ENCODE data around the gene DHX34.
"Not testable (repeated sequence)": the region's sequence is repeated elsewhere in the genome, so short reads cannot be mapped to it uniquely, and the experiment has no call there.

Gene DHX34

GRCh38 chr19:47324502-47324901, 24.6 kb upstream of the DHX34 start:
- DNase-seq (ENCODE audit: low spot score) = no peak

GRCh38 chr19:47330466-47330869, 18.6 kb upstream of the DHX34 start:
- no peak for DNase-seq (ENCODE audit: low spot score)

- no peak for DNase-seq (ENCODE audit: low spot score)
Measured at GRCh38 chr19:47331490-47331889, 17.6 kb upstream of the DHX34 start.

GRCh38 chr19:47331931-47332547, 17.1 kb upstream of the DHX34 start, which contains the start of gene C5AR2:
C5AR2 (plus strand) TSS chr19:47332175; CDS start chr19:47340800, 8,625 bp downstream.
- peak; percentile 55 for DNase-seq (ENCODE audit: low spot score)

GRCh38 chr19:47336765-47337718, 12.1 kb upstream of the DHX34 start:
- DNase-seq (ENCODE audit: low spot score) = peak; percentile 69

GRCh38 chr19:47339196-47339880, 9.8 kb upstream of the DHX34 start:
- DNase-seq (ENCODE audit: low spot score) = no peak

GRCh38 chr19:47340477-47341208, 8.5 kb upstream of the DHX34 start:
- no peak for DNase-seq (ENCODE audit: low spot score)

GRCh38 chr19:47341734-47342133, 7.4 kb upstream of the DHX34 start:
- peak; percentile 27 for DNase-seq (ENCODE audit: low spot score)

- no peak for DNase-seq (ENCODE audit: low spot score)
Measured at GRCh38 chr19:47343194-47343802, 5.8 kb upstream of the DHX34 start.

GRCh38 chr19:47344425-47344824, 4.7 kb upstream of the DHX34 start:
- no peak for DNase-seq (ENCODE audit: low spot score)

GRCh38 chr19:47346024-47346423, 3.1 kb upstream of the DHX34 start:
- DNase-seq (ENCODE audit: low spot score) = not testable (repeated sequence)

GRCh38 chr19:47350630-47351029, 1.5 kb downstream of the DHX34 start:
- DNase-seq (ENCODE audit: low spot score) = no peak

GRCh38 chr19:47351548-47351947, 2.4 kb downstream of the DHX34 start:
- no peak for DNase-seq (ENCODE audit: low spot score)

- peak; percentile 51 for DNase-seq (ENCODE audit: low spot score)
Measured at GRCh38 chr19:47352095-47352494, 3.0 kb downstream of the DHX34 start.

GRCh38 chr19:47353307-47353712, 4.2 kb downstream of the DHX34 start:
- no peak for DNase-seq (ENCODE audit: low spot score)

GRCh38 chr19:47356900-47357299, 7.8 kb downstream of the DHX34 start:
- DNase-seq (ENCODE audit: low spot score) = no peak

GRCh38 chr19:47357788-47358680, 8.9 kb downstream of the DHX34 start:
- no peak for DNase-seq (ENCODE audit: low spot score)

- DNase-seq (ENCODE audit: low spot score) = no peak
Measured at GRCh38 chr19:47358936-47359335, 9.8 kb downstream of the DHX34 start.

- no peak for DNase-seq (ENCODE audit: low spot score)
Measured at GRCh38 chr19:47362321-47362720, 13.2 kb downstream of the DHX34 start.

- DNase-seq (ENCODE audit: low spot score) = no peak
Measured at GRCh38 chr19:47363758-47364531, 14.8 kb downstream of the DHX34 start.

All from hematopoietic multipotent progenitor cell treated with erythropoietin and hydrocortisone succinate and interleukin-3 and kit ligand, for 17 days (in vitro differentiated cells).